HL-60 (cell line): ENCODE results near the gene KRT82.

Experiments used
- DNase-seq, 2 experiments: peaks; one replicate each; pipeline ENCODE4 v3.0.0-alpha.2; 2010 to 2020; ENCODE audit warnings: low read depth in 1 of 2, low spot score in 1 of 2
- H3K27ac ChIP-seq: fragments of 250-450 bp; sonication (Bioruptor Pico); replicated peaks from 2 replicates; pipeline ENCODE4 v1.5.1; 2020; ENCODE audit warnings: mild to moderate bottlenecking, moderate library complexity
- H3K27me3 ChIP-seq: fragments of 250-450 bp; sonication (Bioruptor Pico); 2 replicates; pipeline ENCODE4 v1.5.1; 2021; ENCODE audit warnings: mild to moderate bottlenecking, moderate library complexity; ENCODE audit not compliant: insufficient read depth, poor library complexity, severe bottlenecking
- H3K4me3 ChIP-seq: replicated peaks from 2 replicates; pipeline ENCODE4 v1.5.1; 2011; ENCODE audit warnings: mild to moderate bottlenecking, control low read depth, low read length; ENCODE audit not compliant: insufficient read depth
- CTCF ChIP-seq: IDR thresholded peaks from one replicate; pipeline ENCODE4 v1.5.1; 2011; ENCODE audit warnings: low read length, control low read depth, inconsistent platforms; ENCODE audit not compliant: insufficient read depth
- GABPA ChIP-seq: IDR thresholded peaks from 2 replicates; pipeline ENCODE4 v1.6.1; 2012; ENCODE audit warnings: low read depth
- POLR2AphosphoS5 ChIP-seq: IDR thresholded peaks from 2 replicates; pipeline ENCODE4 v1.6.1; 2012; ENCODE audit warnings: low read depth
- REST ChIP-seq: IDR thresholded peaks from 2 replicates; pipeline ENCODE4 v1.6.1; 2012; ENCODE audit warnings: low read depth; ENCODE audit not compliant: insufficient replicate concordance
- SPI1 ChIP-seq: IDR thresholded peaks from 2 replicates; pipeline ENCODE4 v1.6.1; 2012; ENCODE audit warnings: low read depth, mild to moderate bottlenecking, borderline replicate concordance

Gene KRT82

GRCh38 chr12:52385226-52385702 is 20.9 kb downstream of the KRT82 start, which contains the start of gene KRT84:
Gene KRT84 (minus strand): TSS chr12:52385652. CDS start chr12:52385585, 67 bp downstream.
- peaks cover 4% of the 10 kb centered on the region for H3K27me3 ChIP-seq
- TF ChIP-seq POLR2AphosphoS5: no peak
- no peak for TF ChIP-seq CTCF
- no peak for TF ChIP-seq GABPA
- no peak for TF ChIP-seq SPI1
- TF ChIP-seq REST: no peak
- no peak within 1 kb of the TSS for H3K27ac ChIP-seq
- no peak within 1 kb of the TSS for H3K4me3 ChIP-seq
- DNase-seq: no peak

GRCh38 chr12:52383331-52383730 is 22.8 kb downstream of the KRT82 start:
- TF ChIP-seq CTCF (no peak), GABPA (no peak), SPI1 (no peak), POLR2AphosphoS5 (no peak), REST (no peak)
- Histone ChIP-seq H3K27me3 (peaks cover 4% of the 10 kb centered on the region), H3K27ac (no peak overlapping the region), H3K4me3 (no peak overlapping the region)
- DNase-seq: no peak

- no peak overlapping the region for H3K27ac ChIP-seq
- H3K4me3 ChIP-seq: no peak overlapping the region
- peaks cover 4% of the 10 kb centered on the region for H3K27me3 ChIP-seq
- DNase-seq: no peak
- TF ChIP-seq REST (no peak), GABPA (no peak), CTCF (no peak), POLR2AphosphoS5 (no peak), SPI1 (no peak)
Measured at GRCh38 chr12:52382854-52383253, 23.3 kb downstream of the KRT82 start.
